GM12891 (cell line): ENCODE results near the gene LIPT2.

Experiments used
- POLR2AphosphoS5 ChIP-seq: IDR thresholded peaks from 2 replicates; pipeline ENCODE4 v1.6.1; 2011; ENCODE audit warnings: low read depth, low read length, control low read depth
- TAF1 ChIP-seq: IDR thresholded peaks from 2 replicates; pipeline ENCODE4 v1.6.1; 2011; ENCODE audit warnings: low read depth, low read length, control low read depth

- TF ChIP-seq TAF1 (no peak), POLR2AphosphoS5 (no peak)
Observed at GRCh38 chr11:74480688-74481417, 12.7 kb downstream of the LIPT2 start.
